PFSK-1 (cell line): Measurements from ENCODE around the gene C1orf105.

ENCODE experiments used
- FOXP2 ChIP-seq: optimal IDR thresholded peaks from 2 replicates; pipeline ENCODE3; 2011; ENCODE audit warnings: borderline replicate concordance, control low read depth, inconsistent platforms; ENCODE audit not compliant: insufficient read depth; ENCODE audit errors: extremely low read length, extremely low read depth
- POLR2AphosphoS5 ChIP-seq: IDR thresholded peaks from 2 replicates; pipeline ENCODE4 v1.6.1; 2012; ENCODE audit warnings: low read depth, mild to moderate bottlenecking, control low read depth, low read length, moderate library complexity
- REST ChIP-seq, 2 experiments: IDR thresholded peaks; 2 replicates each; pipeline versions ENCODE4 v1.6.1 to v1.8.0; 2011 to 2012; ENCODE audit warnings: low read depth in 2 of 2, low read length in 2 of 2, control low read depth in 1 of 2, inconsistent platforms in 1 of 2, mild to moderate bottlenecking in 1 of 2, moderate library complexity in 1 of 2; ENCODE audit not compliant: insufficient read depth in 1 of 2
- SIN3A ChIP-seq: IDR thresholded peaks from 2 replicates; pipeline ENCODE4 v1.6.1; 2012; ENCODE audit warnings: mild to moderate bottlenecking, low read length, moderate library complexity, borderline replicate concordance; ENCODE audit not compliant: insufficient read depth
- TAF1 ChIP-seq: IDR thresholded peaks from 2 replicates; pipeline ENCODE4 v1.6.1; 2012; ENCODE audit warnings: low read length, control low read depth, borderline replicate concordance; ENCODE audit not compliant: insufficient read depth

C1orf105 gene

GRCh38 chr1:172472495-172472894 lies 52.0 kb downstream of the C1orf105 start:
- TF ChIP-seq FOXP2 (no peak), REST (IDR thresholded peaks at IDR 0.05; ENCODE audit: insufficient read depth in 1 of 2, low read depth in 2 of 2, low read length in 2 of 2) (peak in 1 of 2 experiments; percentile 78; a peak in 2 of 4 replicates), TAF1 (no peak)

DNA sequence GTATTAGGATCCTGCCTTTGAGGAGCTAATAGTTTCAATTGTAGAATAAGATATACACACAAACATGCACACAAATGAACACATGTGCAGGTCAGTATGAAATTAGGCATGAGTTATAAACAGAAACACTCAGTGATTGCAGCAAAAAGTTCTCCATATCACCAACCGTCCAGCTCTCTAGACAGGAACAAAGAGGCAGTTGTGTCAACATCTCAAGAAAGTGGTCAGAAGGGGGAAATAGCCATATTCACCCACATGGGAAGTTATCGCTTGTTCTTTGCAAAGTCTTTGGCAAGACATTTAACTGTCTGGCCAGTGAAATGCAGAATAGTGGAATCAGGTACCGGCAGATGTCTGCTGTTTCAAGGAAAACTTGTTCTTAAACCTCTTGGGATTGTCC lies 52.8 kb downstream of the C1orf105 start:
- TF ChIP-seq FOXP2 (no peak), SIN3A (no peak), POLR2AphosphoS5 (no peak), TAF1 (no peak), REST (IDR thresholded peaks at IDR 0.05; ENCODE audit: insufficient read depth in 1 of 2, low read depth in 2 of 2, low read length in 2 of 2) (no peak)

GRCh38 chr1:172473842-172474241 lies 53.4 kb downstream of the C1orf105 start:
- TF ChIP-seq TAF1 (no peak), SIN3A (no peak), POLR2AphosphoS5 (no peak), REST (IDR thresholded peaks at IDR 0.05; ENCODE audit: insufficient read depth in 1 of 2, low read depth in 2 of 2, low read length in 2 of 2) (no peak), FOXP2 (no peak)

GRCh38 chr1:172476218-172476811 lies 55.8 kb downstream of the C1orf105 start:
- TF ChIP-seq TAF1 (no peak), SIN3A (no peak), FOXP2 (no peak), REST (IDR thresholded peaks at IDR 0.05; ENCODE audit: insufficient read depth in 1 of 2, low read depth in 2 of 2, low read length in 2 of 2) (no peak), POLR2AphosphoS5 (no peak)

- no peak for TF ChIP-seq TAF1
- TF ChIP-seq REST (IDR thresholded peaks at IDR 0.05; ENCODE audit: insufficient read depth in 1 of 2, low read depth in 2 of 2, low read length in 2 of 2) = no peak
- no peak for TF ChIP-seq POLR2AphosphoS5
- TF ChIP-seq FOXP2 = no peak
- TF ChIP-seq SIN3A = no peak
These were observed 56.7 kb downstream of the C1orf105 start for GRCh38 chr1:172477216-172477615.
